NCI-H1436 (cell line): ENCODE data around the gene FRAS1.
"Not testable (repeated sequence)": the region's sequence is repeated elsewhere in the genome, so short reads cannot be mapped to it uniquely, and the experiment has no call there.

Experiments used
- DNase-seq: peaks from one replicate; lab custom pipeline; 2025; lab: John Stamatoyannopoulos, UW

The FRAS1 gene

GRCh38 chr4:78325271-78326157, 268.4 kb downstream of the FRAS1 start:
- DNase-seq, result no peak

GRCh38 chr4:78328591-78328990, 271.5 kb downstream of the FRAS1 start:
- not testable (repeated sequence) for DNase-seq

GRCh38 chr4:78331186-78331585, 274.1 kb downstream of the FRAS1 start:
- DNase-seq, result no peak

- no peak for DNase-seq
Observed at GRCh38 chr4:78331965-78332364, 274.8 kb downstream of the FRAS1 start.

- no peak for DNase-seq
Observed at GRCh38 chr4:78332976-78333375, 275.9 kb downstream of the FRAS1 start.

GRCh38 chr4:78336093-78336943, 279.2 kb downstream of the FRAS1 start:
- no peak for DNase-seq

GRCh38 chr4:78337244-78338020, 280.3 kb downstream of the FRAS1 start:
- no peak for DNase-seq

- DNase-seq, result no peak
Observed at GRCh38 chr4:78342125-78342524, 285.0 kb downstream of the FRAS1 start.

GRCh38 chr4:78343682-78344081, 286.6 kb downstream of the FRAS1 start:
- no peak for DNase-seq

GRCh38 chr4:78345237-78345636, 288.1 kb downstream of the FRAS1 start:
- DNase-seq, result no peak

- DNase-seq, result no peak
Observed at GRCh38 chr4:78346222-78346621, 289.1 kb downstream of the FRAS1 start.

GRCh38 chr4:78347527-78347926, 290.4 kb downstream of the FRAS1 start:
- no peak for DNase-seq

- DNase-seq, result no peak
Observed at GRCh38 chr4:78353921-78354320, 296.8 kb downstream of the FRAS1 start.

- no peak for DNase-seq
Observed at GRCh38 chr4:78354782-78355181, 297.7 kb downstream of the FRAS1 start.

GRCh38 chr4:78355306-78355705, 298.2 kb downstream of the FRAS1 start:
- DNase-seq, result no peak

GRCh38 chr4:78356251-78356786, 299.2 kb downstream of the FRAS1 start:
- DNase-seq, result no peak

GRCh38 chr4:78357122-78357521, 300.0 kb downstream of the FRAS1 start:
- no peak for DNase-seq

- DNase-seq, result no peak
Observed at GRCh38 chr4:78360466-78360865, 303.3 kb downstream of the FRAS1 start.

GRCh38 chr4:78361621-78362120, 304.5 kb downstream of the FRAS1 start:
- DNase-seq, result no peak

GRCh38 chr4:78362310-78362709, 305.2 kb downstream of the FRAS1 start:
- no peak for DNase-seq

- no peak for DNase-seq
Observed at GRCh38 chr4:78363031-78363570, 306.0 kb downstream of the FRAS1 start.
